MM.1S (cell line): ENCODE results near the gene SLC25A39.

Experiments
- DNase-seq: peaks from one replicate; pipeline ENCODE4 v3.0.0-alpha.2; 2015
- H2AFZ ChIP-seq: fragments of 300-600 bp; sonication (generic); 2 replicates; pipeline ENCODE4 v1.6.0; 2016; ENCODE audit warnings: antibody characterized with exemption, low read length
- H3F3A ChIP-seq: fragments of 300-600 bp; sonication (generic); 2 replicates; pipeline ENCODE4 v1.6.1; 2016; ENCODE audit warnings: mild to moderate bottlenecking, antibody characterized with exemption, low read length, moderate library complexity, mixed read lengths; ENCODE audit not compliant: insufficient read depth
- H3K27ac ChIP-seq: fragments of 300-600 bp; sonication (generic); 2 replicates; pipeline ENCODE4 v1.5.1; 2016; ENCODE audit warnings: mild to moderate bottlenecking, low read length
- H3K27me3 ChIP-seq: fragments of 300-600 bp; sonication (generic); replicated peaks from 2 replicates; pipeline ENCODE4 v1.6.0; 2016; ENCODE audit warnings: low read length; ENCODE audit not compliant: insufficient read depth
- H3K36me3 ChIP-seq: fragments of 300-600 bp; sonication (generic); replicated peaks from 2 replicates; pipeline ENCODE4 v1.6.1; 2016; ENCODE audit warnings: mild to moderate bottlenecking, low read length, mixed read lengths; ENCODE audit not compliant: insufficient read depth
- H3K4me1 ChIP-seq: fragments of 300-600 bp; sonication (generic); 2 replicates; pipeline ENCODE4 v1.6.1; 2016; ENCODE audit warnings: low read length, mixed read lengths
- H3K4me2 ChIP-seq: fragments of 300-600 bp; sonication (generic); 2 replicates; pipeline ENCODE4 v1.6.0; 2016; ENCODE audit warnings: low read depth, low read length
- H3K4me3 ChIP-seq: fragments of 300-600 bp; sonication (generic); 2 replicates; pipeline ENCODE4 v1.5.1; 2016; ENCODE audit warnings: low read length, mixed read lengths
- H3K79me2 ChIP-seq: fragments of 300-600 bp; sonication (generic); 2 replicates; pipeline ENCODE4 v1.6.1; 2016; ENCODE audit warnings: mixed run types, low read length, mixed read lengths
- H3K9ac ChIP-seq: fragments of 300-600 bp; sonication (generic); 2 replicates; pipeline ENCODE4 v1.6.1; 2016; ENCODE audit warnings: low read length, mixed read lengths
- H3K9me2 ChIP-seq: fragments of 300-600 bp; sonication (generic); replicated peaks from 2 replicates; pipeline ENCODE4 v1.6.1; 2016; ENCODE audit warnings: mild to moderate bottlenecking, low read length, mixed read lengths; ENCODE audit not compliant: insufficient read depth
- H3K9me3 ChIP-seq: fragments of 300-600 bp; sonication (generic); replicated peaks from 2 replicates; pipeline ENCODE4 v1.6.1; 2016; ENCODE audit warnings: mild to moderate bottlenecking, low read length, mixed read lengths; ENCODE audit not compliant: insufficient read depth
- H4K20me1 ChIP-seq: fragments of 300-600 bp; sonication (generic); 2 replicates; pipeline ENCODE4 v1.6.1; 2016; ENCODE audit warnings: mild to moderate bottlenecking, low read length, moderate library complexity, mixed read lengths; ENCODE audit not compliant: insufficient read depth
- CTCF ChIP-seq: fragments of 300-600 bp; sonication (generic); IDR thresholded peaks from 2 replicates; pipeline ENCODE4 v1.5.1; 2016; ENCODE audit warnings: antibody characterized with exemption, low read length, mixed read lengths
- EZH2 ChIP-seq: fragments of 300-600 bp; sonication (generic); optimal IDR thresholded peaks from 2 replicates; pipeline ENCODE3; 2017; ENCODE audit warnings: low read depth, mild to moderate bottlenecking, antibody characterized with exemption, low read length, mixed read lengths
- EZH2phosphoT487 ChIP-seq: fragments of 300-600 bp; sonication (generic); IDR thresholded peaks from 2 replicates; pipeline ENCODE4 v1.6.1; 2018; ENCODE audit warnings: antibody characterized with exemption, low read length

The SLC25A39 gene

GRCh38 chr17:44355642-44356099 lies 31.0 kb upstream of the SLC25A39 start:
- no peak overlapping the region for H2AFZ ChIP-seq
- H4K20me1 ChIP-seq = no peaks in the 10 kb centered on the region
- H3K4me3 ChIP-seq = no peak overlapping the region
- H3K79me2 ChIP-seq = no peaks in the 10 kb centered on the region
- no peaks in the 10 kb centered on the region for H3K9me2 ChIP-seq
- H3K27me3 ChIP-seq = no peaks in the 10 kb centered on the region
- H3K27ac ChIP-seq = no peak overlapping the region
- H3K9ac ChIP-seq = no peak overlapping the region
- no peak for DNase-seq
- H3K4me1 ChIP-seq = peaks cover 11% of the 10 kb centered on the region
- no peaks in the 10 kb centered on the region for H3K9me3 ChIP-seq
- H3K4me2 ChIP-seq = no peak overlapping the region
- H3F3A ChIP-seq = peaks cover 6% of the 10 kb centered on the region
- TF ChIP-seq EZH2 = no peak
- TF ChIP-seq EZH2phosphoT487 = no peak
- no peak for TF ChIP-seq CTCF
- no peaks in the 10 kb centered on the region for H3K36me3 ChIP-seq

- H3K9me3 ChIP-seq = no peaks in the 10 kb centered on the region
- H3F3A ChIP-seq = peaks cover 6% of the 10 kb centered on the region
- H3K27ac ChIP-seq = no peak overlapping the region
- no peak overlapping the region for H3K4me2 ChIP-seq
- no peak overlapping the region for H3K9ac ChIP-seq
- H4K20me1 ChIP-seq = no peaks in the 10 kb centered on the region
- no peaks in the 10 kb centered on the region for H3K27me3 ChIP-seq
- no peak overlapping the region for H2AFZ ChIP-seq
- no peaks in the 10 kb centered on the region for H3K9me2 ChIP-seq
- peaks cover 11% of the 10 kb centered on the region for H3K4me1 ChIP-seq
- no peaks in the 10 kb centered on the region for H3K36me3 ChIP-seq
- H3K4me3 ChIP-seq = no peak overlapping the region
- H3K79me2 ChIP-seq = no peaks in the 10 kb centered on the region
- DNase-seq = no peak
- TF ChIP-seq EZH2 = no peak
- no peak for TF ChIP-seq CTCF
- no peak for TF ChIP-seq EZH2phosphoT487
Measured at GRCh38 chr17:44354582-44355561, 30.2 kb upstream of the SLC25A39 start.

GRCh38 chr17:44353672-44354331 lies 29.2 kb upstream of the SLC25A39 start:
- Histone ChIP-seq H3K4me3 (no peak overlapping the region), H3K27me3 (no peaks in the 10 kb centered on the region), H3K27ac (no peak overlapping the region), H3K9me3 (no peaks in the 10 kb centered on the region), H3K36me3 (no peaks in the 10 kb centered on the region), H3K4me2 (no peak overlapping the region), H3K4me1 (peaks cover 6% of the 10 kb centered on the region), H4K20me1 (no peaks in the 10 kb centered on the region), H3K79me2 (no peaks in the 10 kb centered on the region), H3K9ac (no peak overlapping the region), H2AFZ (no peak overlapping the region), H3F3A (peaks cover under 1% of the 10 kb centered on the region; the same call in 1 of the 2 replicates), H3K9me2 (no peaks in the 10 kb centered on the region)
- no peak for TF ChIP-seq CTCF
- TF ChIP-seq EZH2 = no peak
- TF ChIP-seq EZH2phosphoT487 = no peak
- no peak for DNase-seq
